Activated T-cell treated with anti-CD3 and anti-CD28 coated beads, Interleukin-2, amount 50 U/mL, for 1 hour (primary cell): Measurements from ENCODE around the gene GRM5.
"Not testable (repeated sequence)": the region's sequence is repeated elsewhere in the genome, so short reads cannot be mapped to it uniquely, and the experiment has no call there.

Source experiments
- DNase-seq: peaks from one replicate; pipeline ENCODE4 v3.0.0-alpha.2; 2020

GRM5 gene

GRCh38 chr11:89065651-89066201 is at the start of gene GRM5:
Gene GRM5, minus strand, starts transcription at chr11:89065982. Its CDS starts 18,110 bp downstream, at chr11:89047872.
- not testable (repeated sequence) for DNase-seq

GRCh38 chr11:89097956-89098355 is 32.2 kb upstream of the GRM5 start:
- DNase-seq, result not testable (repeated sequence)

GRCh38 chr11:89093806-89094205 is 28.0 kb upstream of the GRM5 start:
- not testable (repeated sequence) for DNase-seq

GRCh38 chr11:89084951-89085350 is 19.2 kb upstream of the GRM5 start:
- DNase-seq, result not testable (repeated sequence)

- not testable (repeated sequence) for DNase-seq
Observed at GRCh38 chr11:89070911-89071310, 5.1 kb upstream of the GRM5 start.

GRCh38 chr11:89067264-89067663 is 1.5 kb upstream of the GRM5 start:
- no peak for DNase-seq

- DNase-seq, result no peak
Observed at GRCh38 chr11:89065066-89065465, 716 bp downstream of the GRM5 start.

- DNase-seq, result not testable (repeated sequence)
Observed at GRCh38 chr11:89063481-89063951, 2.3 kb downstream of the GRM5 start.

GRCh38 chr11:89062771-89063298 is 2.9 kb downstream of the GRM5 start:
- not testable (repeated sequence) for DNase-seq

- not testable (repeated sequence) for DNase-seq
Observed at GRCh38 chr11:89061839-89062238, 3.9 kb downstream of the GRM5 start.

- not testable (repeated sequence) for DNase-seq
Observed at GRCh38 chr11:89057406-89057805, 8.4 kb downstream of the GRM5 start.

- DNase-seq, result no peak
Observed at GRCh38 chr11:89052220-89052619, 13.6 kb downstream of the GRM5 start.

GRCh38 chr11:89047159-89047558 is 18.6 kb downstream of the GRM5 start:
- DNase-seq, result not testable (repeated sequence)

GRCh38 chr11:89043861-89044588 is 21.8 kb downstream of the GRM5 start:
- not testable (repeated sequence) for DNase-seq

GRCh38 chr11:89029671-89030070 is 36.1 kb downstream of the GRM5 start:
- not testable (repeated sequence) for DNase-seq

- DNase-seq, result no peak
Observed at GRCh38 chr11:89021339-89021738, 44.4 kb downstream of the GRM5 start.

GRCh38 chr11:89019827-89020547 is 45.8 kb downstream of the GRM5 start:
- DNase-seq, result not testable (repeated sequence)

GRCh38 chr11:89016214-89016613 is 49.6 kb downstream of the GRM5 start:
- DNase-seq, result no peak

GRCh38 chr11:89015614-89016013 is 50.2 kb downstream of the GRM5 start:
- DNase-seq, result no peak

GRCh38 chr11:89000852-89001251 is 64.9 kb downstream of the GRM5 start:
- not testable (repeated sequence) for DNase-seq

- DNase-seq, result no peak
Observed at GRCh38 chr11:88979641-88980040, 86.1 kb downstream of the GRM5 start.

GRCh38 chr11:88978992-88979391 is 86.8 kb downstream of the GRM5 start:
- not testable (repeated sequence) for DNase-seq

GRCh38 chr11:88975441-88975840 is 90.3 kb downstream of the GRM5 start:
- not testable (repeated sequence) for DNase-seq
